NCI-H2227 (cell line): ENCODE data around the gene SAT2.

Experiments
- DNase-seq: peaks from one replicate; lab custom pipeline; 2025; ENCODE audit not compliant: unreplicated experiment; lab: John Stamatoyannopoulos, UW

The SAT2 gene

DNA sequence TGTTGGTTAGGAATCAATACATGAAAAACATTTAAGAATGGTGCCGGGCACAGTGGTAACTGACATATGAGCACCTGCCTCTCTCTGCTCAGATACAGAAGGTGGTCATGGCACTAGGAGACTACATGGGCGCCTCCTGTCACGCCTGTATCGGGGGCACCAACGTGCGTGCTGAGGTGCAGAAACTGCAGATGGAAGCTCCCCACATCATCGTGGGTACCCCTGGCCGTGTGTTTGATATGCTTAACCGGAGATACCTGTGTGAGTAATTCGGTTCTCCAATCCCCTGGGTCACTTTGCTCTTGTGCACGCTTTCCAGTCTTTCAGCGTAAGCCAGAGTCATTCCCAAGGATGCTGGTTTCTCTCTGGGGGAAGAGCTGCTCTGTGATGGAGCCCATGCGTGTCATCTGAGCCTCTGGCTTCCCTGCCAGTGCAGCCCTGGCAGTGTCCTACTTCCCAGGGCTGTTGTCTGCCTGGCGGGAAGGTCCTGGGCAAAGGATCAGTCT is 51.1 kb downstream of the SAT2 start:
- no peak for DNase-seq
